Measurements from ENCODE around the gene STRIT1. TPM values are rescaled to one million over a fixed set of nuclear protein-coding genes. Genes with fewer than 3 reads are reported as not detected.

Gene STRIT1
- not detected for total RNA-seq (2021; fragmentation: NEBNext Ultra II Directional; extraction: Animal tissue kit (Norgen Biotek cat#: 25700))
- long read RNA-seq, partial matches to known transcripts = 0 of 1 reads
- long read RNA-seq, other reads (novel, unspliced or antisense) = 1 of 1 reads

GRCh38 chr3:155293516-155293915 lies at the start of gene STRIT1:
STRIT1 (minus strand) TSS chr3:155293683.
- Mint-ChIP-seq H3K4me3 (no peak within 1 kb of the TSS), H3K27ac (no peak within 1 kb of the TSS), H3K27me3 (ENCODE audit: insufficient read depth) (no peaks in the 10 kb centered on the region), H3K36me3 (ENCODE audit: low read depth) (peaks cover 15% of the 10 kb centered on the region), H3K9me3 (peaks cover 17% of the 10 kb centered on the region), H3K4me1 (ENCODE audit: low read depth) (no peaks in the 10 kb centered on the region)
- TF ChIP-seq, protein P1, sequence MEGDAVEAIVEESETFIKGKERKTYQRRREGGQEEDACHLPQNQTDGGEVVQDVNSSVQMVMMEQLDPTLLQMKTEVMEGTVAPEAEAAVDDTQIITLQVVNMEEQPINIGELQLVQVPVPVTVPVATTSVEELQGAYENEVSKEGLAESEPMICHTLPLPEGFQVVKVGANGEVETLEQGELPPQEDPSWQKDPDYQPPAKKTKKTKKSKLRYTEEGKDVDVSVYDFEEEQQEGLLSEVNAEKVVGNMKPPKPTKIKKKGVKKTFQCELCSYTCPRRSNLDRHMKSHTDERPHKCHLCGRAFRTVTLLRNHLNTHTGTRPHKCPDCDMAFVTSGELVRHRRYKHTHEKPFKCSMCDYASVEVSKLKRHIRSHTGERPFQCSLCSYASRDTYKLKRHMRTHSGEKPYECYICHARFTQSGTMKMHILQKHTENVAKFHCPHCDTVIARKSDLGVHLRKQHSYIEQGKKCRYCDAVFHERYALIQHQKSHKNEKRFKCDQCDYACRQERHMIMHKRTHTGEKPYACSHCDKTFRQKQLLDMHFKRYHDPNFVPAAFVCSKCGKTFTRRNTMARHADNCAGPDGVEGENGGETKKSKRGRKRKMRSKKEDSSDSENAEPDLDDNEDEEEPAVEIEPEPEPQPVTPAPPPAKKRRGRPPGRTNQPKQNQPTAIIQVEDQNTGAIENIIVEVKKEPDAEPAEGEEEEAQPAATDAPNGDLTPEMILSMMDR (IDR thresholded peaks at IDR 0.05) = no peak
- no peak for DNase-seq

DNA sequence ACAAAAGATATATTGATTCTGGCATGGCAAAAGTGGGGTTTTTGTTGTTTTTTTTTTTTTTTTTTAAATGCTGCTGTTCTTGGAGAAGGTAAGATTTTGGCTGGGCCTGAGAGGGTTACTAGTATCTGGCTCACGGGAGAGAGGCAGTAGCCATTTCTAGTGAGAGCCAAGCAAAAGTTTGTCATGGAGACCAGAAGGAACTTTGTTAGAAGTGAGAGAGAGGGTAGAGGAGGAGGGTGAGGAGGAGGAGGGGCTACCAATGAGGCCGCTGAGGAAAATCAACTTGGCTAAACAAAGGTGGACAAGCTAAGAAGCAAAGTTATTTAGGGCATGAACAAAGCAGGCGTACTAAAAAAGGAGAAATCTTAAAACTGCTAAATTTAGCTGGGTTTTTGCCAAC lies 48.9 kb upstream of the STRIT1 start:
- no peak overlapping the region for H3K4me3 Mint-ChIP-seq
- no peaks in the 10 kb centered on the region for H3K4me1 Mint-ChIP-seq (ENCODE audit: low read depth)
- H3K9me3 Mint-ChIP-seq = no peaks in the 10 kb centered on the region
- DNase-seq = no peak
- H3K36me3 Mint-ChIP-seq (ENCODE audit: low read depth) = no peaks in the 10 kb centered on the region
- H3K27ac Mint-ChIP-seq = no peak overlapping the region
- TF ChIP-seq, protein P1 (IDR thresholded peaks at IDR 0.05) = no peak
- peaks cover 5% of the 10 kb centered on the region; the same call in 1 of the 2 replicates for H3K27me3 Mint-ChIP-seq (ENCODE audit: insufficient read depth)

DNA sequence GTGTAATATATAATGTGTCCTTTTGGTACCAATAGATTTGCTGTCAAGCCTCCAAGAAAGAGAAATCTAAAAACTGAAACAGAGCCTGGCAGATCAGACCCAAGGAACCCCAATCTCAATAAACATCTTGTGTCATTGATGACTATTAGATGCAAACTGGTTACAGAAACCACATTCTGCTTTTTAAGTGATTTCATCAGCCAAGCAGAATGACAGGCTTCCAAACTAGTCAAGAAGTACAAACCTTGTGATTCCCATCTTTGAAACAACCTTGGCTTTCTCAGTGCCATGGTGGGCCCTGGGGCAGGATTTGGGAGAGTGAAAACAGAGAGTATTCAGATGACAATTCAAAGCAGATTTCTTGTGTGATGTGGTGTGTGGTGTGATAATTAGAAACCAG lies 45.6 kb upstream of the STRIT1 start:
- DNase-seq = no peak
- Mint-ChIP-seq H3K4me1 (ENCODE audit: low read depth) (no peaks in the 10 kb centered on the region), H3K9me3 (no peaks in the 10 kb centered on the region), H3K36me3 (ENCODE audit: low read depth) (no peaks in the 10 kb centered on the region), H3K27me3 (ENCODE audit: insufficient read depth) (peaks cover 13% of the 10 kb centered on the region; the same call in 1 of the 2 replicates), H3K27ac (no peak overlapping the region), H3K4me3 (no peak overlapping the region)
- TF ChIP-seq, protein P1 (IDR thresholded peaks at IDR 0.05) = no peak

DNA sequence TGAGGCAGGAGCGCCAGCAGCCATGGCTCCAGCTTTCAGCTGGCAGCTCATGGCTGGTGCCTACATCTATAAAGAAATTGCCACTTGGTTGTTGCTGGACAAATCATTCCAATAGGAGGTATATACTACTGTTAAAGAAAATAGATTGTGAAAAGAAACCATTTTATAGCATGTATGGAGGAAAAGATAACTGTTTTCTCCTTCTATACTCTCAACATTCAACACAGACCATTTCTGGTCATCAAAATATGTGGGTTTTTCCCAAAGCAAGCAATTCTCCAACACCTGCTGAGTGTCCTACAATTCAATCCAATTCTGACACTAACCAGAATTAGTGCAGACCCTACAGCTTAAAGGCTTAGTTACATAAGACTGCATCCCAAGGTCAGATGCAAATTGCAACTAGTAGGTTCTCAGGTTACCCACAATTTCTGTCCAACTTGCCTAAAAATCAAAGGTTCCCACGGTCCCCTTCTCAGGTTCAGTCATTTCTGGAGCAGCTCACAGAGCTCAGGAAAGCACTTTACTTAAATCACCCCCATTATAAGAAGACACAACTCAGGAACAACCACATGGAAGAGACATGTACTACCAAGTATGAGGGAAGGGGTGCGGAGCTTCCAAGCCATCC lies 42.4 kb upstream of the STRIT1 start:
- Mint-ChIP-seq H3K27ac (no peak overlapping the region), H3K9me3 (no peaks in the 10 kb centered on the region), H3K4me3 (no peak overlapping the region), H3K4me1 (ENCODE audit: low read depth) (no peaks in the 10 kb centered on the region), H3K36me3 (ENCODE audit: low read depth) (no peaks in the 10 kb centered on the region), H3K27me3 (ENCODE audit: insufficient read depth) (peaks cover 17% of the 10 kb centered on the region; the same call in 1 of the 2 replicates)
- no peak for DNase-seq
- TF ChIP-seq, protein P1 (IDR thresholded peaks at IDR 0.05) = no peak

GRCh38 chr3:155334914-155335723 lies 41.6 kb upstream of the STRIT1 start:
- no peak for DNase-seq
- Mint-ChIP-seq H3K4me3 (no peak overlapping the region), H3K4me1 (ENCODE audit: low read depth) (no peaks in the 10 kb centered on the region), H3K27me3 (ENCODE audit: insufficient read depth) (peaks cover 17% of the 10 kb centered on the region; the same call in 1 of the 2 replicates), H3K27ac (no peak overlapping the region), H3K9me3 (no peaks in the 10 kb centered on the region), H3K36me3 (ENCODE audit: low read depth) (no peaks in the 10 kb centered on the region)
- TF ChIP-seq, protein P1 (IDR thresholded peaks at IDR 0.05) = no peak

All from HFFc6 (cell line).